Stimulated activated naive CD4-positive, alpha-beta T cell treated with Interleukin-2 at 50 U/mL for 16 hours (primary cell): Measurements from ENCODE around the gene TGFBI.

Experiments
- DNase-seq: peaks from one replicate; lab custom pipeline; 2025; lab: John Stamatoyannopoulos, UW

TGFBI gene

GRCh38 chr5:136066661-136067271, 38.0 kb downstream of the TGFBI start:
- DNase-seq: no peak

DNA sequence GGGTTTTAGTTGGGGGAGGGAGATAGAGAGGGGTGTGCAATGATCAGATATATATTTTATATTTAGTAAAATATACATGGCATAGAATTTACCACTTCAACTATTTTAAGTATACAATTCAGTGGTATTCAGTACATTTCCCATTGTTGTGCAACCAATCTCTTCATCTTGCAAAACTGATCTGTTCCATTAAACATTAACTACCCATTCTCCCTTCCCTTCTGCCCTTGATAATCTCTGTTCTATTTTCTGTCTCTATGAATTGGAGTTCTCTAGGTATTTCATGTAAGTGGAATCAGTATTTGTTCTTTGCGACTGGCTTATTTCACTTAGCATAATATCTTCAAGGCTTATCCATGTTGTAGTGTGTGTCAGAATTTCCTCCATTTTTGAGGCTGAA, 38.6 kb downstream of the TGFBI start:
- no peak for DNase-seq

- DNase-seq: no peak
Measured at GRCh38 chr5:136070486-136071285, 41.9 kb downstream of the TGFBI start.

GRCh38 chr5:136073714-136074529, 45.1 kb downstream of the TGFBI start:
- DNase-seq: no peak

DNA sequence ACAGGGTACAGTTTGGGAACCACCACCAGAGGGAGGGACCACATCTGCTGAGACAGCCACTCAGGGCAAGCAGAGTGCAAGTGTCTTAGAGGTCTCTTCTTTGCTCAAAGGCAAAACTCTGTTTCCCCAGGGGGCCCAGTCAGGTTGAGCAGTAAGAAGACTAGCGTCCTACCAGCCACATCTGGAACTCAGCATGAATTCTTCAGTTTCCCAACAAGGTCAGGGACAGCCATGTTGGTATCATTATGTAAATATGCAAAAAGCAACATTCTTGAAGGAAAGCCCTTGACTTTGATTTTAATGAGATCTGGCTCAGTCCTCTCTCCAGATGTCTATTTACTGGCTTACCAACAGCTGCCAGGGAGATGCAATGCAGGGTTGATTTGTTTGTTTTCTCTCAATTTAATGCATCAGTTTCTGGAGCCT, 46.7 kb downstream of the TGFBI start:
- DNase-seq: no peak

- no peak for DNase-seq
Measured at GRCh38 chr5:136076067-136076466, 47.3 kb downstream of the TGFBI start.

DNA sequence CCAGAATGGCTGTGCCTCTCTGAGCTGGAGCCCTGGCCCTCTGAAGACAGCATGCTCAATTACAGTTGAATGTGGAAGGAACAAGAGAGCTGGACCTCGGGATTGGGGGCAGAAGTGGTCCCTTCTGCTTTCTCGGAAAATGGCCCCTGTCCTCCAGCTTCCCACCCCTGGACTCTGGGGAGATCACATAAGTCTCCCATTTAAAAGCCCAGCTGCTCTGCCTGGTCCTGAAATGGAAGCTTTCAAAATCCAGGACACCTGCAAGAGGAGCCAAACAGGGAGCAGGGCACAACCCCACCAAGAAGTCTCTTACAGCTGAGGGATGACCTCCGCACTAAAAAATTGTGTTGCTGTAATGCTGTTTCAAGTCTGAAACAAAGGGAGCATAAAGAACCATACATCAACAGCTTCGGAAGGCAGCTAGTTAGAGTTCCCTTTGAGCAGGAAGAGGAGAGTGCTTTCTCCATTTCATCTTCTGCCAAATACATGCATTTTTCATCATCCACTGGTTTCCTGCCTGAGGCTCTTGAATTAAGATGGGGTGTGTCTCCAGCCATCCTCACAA, 48.2 kb downstream of the TGFBI start:
- DNase-seq: no peak

DNA sequence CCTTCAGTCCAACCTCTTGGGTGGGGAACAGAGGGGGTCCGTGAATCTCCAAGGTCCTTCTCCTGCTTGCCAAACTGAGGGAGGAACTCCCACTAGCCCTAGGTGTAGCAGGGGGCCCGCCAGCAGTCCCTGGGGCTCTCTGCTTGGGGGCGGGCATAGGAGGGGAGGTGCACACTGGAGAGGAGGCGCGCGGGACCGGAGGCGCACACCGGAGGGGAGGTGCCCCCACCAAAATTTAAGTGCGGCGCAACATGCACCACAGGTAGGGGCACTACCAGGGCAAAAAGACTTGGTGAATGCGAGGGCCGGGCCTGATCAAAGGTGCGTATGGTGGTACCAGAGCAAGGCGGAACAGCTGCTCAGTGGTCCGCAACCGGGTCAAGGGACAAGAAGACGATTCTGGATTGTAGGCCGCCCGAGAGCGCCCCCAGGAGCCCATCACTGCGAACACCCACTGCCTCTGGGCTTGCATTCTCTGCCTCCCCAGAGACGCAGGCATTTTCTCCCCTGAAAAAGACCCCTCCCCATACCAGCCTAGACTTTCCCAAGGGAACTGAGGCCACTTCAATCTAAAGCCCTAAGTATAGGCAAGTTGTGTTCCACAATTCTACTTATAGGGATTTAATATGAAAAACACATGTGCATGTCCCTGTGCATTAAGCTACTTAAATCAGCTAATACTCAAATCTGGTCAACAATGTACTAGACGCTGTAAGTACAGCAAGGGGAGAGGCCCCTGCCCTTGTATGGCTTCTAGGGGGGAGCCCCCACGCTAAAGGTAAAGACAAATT, 50.6 kb downstream of the TGFBI start:
- no peak for DNase-seq

DNA sequence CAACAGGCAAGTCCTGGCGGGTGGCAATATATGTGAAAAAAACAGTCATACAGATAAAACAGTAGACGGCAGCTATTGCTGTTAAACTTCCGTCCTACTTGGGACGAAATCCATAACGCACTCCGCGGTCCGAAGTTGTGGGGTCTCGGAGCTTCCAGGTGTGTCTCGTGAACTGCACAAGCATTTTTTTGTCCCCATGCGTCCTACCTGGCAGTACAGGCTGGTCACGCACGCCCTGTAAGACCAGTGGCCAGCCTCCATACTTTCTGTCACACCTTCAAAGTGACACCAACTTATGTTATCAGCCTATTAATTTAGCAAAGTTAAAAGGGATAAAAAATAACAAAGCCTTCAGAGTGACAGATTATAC, 51.3 kb downstream of the TGFBI start:
- no peak for DNase-seq

GRCh38 chr5:136080483-136081216, 51.9 kb downstream of the TGFBI start:
- DNase-seq: peak; percentile 69

DNA sequence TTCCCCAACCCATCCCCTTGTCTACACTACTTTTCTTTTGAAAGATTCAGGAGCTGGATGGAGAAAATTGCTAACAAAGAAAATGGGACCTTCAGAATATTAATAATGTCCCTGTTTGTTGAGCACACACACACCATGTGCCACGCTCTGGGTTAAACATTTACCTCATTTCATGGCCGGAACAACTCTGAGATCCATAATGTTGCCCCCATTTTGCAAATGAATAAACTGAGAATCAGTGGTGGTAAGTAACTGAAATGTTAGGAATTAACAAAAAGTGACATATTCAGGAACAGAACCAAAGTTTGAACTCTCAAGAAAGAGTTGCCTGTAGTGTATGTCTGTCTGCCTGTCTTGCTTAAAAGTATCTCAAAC, 52.4 kb downstream of the TGFBI start:
- no peak for DNase-seq

DNA sequence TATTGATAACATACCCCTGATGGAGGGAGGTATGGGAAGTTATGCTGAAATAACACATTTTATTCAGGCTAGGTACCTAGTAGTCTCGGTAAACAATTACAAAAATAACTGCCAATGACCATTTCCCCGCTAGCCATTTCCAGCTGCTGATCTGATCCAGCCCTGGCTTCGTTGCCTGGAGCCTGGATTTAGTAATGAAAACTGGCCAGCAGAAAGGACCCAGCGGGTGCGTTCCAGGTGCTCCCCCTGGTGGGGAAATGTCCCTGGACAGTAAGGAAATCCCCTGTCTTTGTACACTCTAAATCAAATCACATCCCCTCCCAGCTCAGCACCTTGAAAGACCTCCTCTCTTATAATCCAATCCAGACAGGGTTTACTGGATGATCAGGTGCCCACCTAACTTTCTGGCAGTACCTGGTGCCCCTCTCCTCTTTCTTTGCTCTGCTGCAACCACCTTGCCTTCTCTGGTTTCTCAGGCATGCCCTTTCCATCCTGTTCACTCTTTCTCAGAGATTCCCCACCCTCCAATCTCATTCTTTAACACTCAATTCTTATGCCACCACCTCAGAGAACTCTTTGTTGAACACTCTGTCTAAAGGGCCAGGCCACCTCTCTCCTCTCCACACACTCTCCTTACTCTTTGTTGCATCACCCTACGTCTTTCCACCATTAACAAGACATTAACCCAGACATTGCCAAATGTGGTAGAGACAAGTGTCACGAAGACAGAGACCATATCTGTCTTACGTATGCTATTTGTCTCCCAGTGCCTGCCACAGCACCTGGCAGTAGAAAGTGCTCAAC, 53.8 kb downstream of the TGFBI start:
- DNase-seq: peak; percentile 54

DNA sequence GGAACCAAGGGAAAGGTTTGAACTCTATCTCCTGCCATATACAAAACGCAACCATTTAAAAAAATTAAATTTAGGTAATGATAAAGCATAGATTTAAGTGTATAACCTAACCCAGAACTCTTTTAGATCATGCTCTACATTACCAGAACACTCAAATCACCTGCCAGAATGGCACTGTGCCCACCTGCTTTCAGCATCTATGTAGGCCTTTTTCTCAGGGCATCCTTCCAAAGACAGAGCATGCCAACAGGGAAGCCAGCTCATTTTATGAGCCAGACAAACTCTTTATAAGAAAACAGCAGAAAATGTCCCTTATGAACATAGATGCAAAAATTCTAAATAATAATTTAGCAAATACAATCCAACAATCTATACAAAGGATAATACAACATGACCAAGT, 55.9 kb downstream of the TGFBI start:
- DNase-seq: no peak

GRCh38 chr5:136086783-136087566, 58.2 kb downstream of the TGFBI start:
- DNase-seq: no peak

DNA sequence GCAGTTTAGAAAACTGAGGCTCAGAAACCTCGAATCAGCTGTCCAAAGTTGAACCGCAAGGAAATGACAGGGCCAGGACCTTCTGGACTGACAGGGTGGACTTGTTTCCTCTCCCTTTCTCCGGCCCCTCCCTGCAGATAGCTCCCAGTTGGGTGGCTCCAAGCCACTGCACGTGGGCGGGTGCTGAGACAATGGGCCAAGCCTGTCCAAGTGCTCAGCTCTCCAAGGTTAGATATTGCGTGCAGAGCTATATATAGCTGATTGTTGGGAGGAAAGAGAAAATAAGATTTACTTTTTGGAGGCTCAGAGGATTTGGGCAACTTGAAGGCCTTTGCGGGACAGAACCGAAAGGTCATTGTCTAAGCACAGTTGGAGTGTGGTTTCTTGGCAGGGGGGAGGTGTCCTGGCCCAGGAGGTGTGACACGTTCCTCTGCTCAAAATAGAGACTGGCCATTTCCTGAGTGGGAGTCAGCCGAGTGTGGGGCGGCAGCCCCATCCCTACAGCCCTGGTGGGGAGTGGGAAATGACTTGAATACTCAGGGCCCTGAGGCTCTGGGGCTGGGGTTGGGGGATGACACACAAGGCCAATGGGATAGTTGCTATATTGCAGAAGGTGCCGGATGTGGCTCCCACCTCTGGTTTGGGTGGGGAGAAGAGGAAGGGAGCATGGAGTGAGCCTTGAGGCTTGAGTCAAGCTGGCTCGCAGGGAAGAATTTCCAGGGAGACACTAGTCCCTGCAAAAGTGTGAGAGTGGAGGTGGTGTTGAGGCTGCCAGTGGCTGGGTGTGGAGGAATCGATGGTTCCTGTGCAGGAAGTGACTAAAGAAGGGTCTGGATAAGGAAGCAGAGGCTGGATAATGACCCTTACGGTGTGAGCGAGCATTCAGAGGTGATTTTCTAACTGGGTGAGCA, 59.4 kb downstream of the TGFBI start:
- DNase-seq: no peak

DNA sequence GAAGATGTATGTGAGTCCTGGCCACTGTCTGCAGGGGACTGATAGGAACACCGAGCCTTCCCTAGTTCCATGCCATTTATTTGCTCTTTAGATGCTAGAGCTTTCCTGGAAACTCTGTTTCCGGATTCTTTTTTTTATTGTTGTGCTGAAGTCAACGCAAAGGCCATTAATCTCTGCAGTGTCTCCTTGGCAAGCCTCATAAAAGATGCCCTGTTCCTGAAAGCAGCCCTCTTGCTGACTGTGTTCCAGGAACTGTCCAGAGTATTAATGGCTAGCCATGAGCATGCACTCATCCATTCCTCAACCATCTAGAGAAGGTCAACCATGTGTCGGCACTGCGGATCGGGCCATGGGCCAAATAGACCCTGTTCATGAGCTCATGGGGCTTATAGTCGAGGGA, 61.0 kb downstream of the TGFBI start:
- DNase-seq: no peak

- DNase-seq: no peak
Measured at GRCh38 chr5:136090319-136090718, 61.5 kb downstream of the TGFBI start.

- no peak for DNase-seq
Measured at GRCh38 chr5:136094189-136094912, 65.6 kb downstream of the TGFBI start.
